ENCODE measurements around the gene SOX8.

DNA sequence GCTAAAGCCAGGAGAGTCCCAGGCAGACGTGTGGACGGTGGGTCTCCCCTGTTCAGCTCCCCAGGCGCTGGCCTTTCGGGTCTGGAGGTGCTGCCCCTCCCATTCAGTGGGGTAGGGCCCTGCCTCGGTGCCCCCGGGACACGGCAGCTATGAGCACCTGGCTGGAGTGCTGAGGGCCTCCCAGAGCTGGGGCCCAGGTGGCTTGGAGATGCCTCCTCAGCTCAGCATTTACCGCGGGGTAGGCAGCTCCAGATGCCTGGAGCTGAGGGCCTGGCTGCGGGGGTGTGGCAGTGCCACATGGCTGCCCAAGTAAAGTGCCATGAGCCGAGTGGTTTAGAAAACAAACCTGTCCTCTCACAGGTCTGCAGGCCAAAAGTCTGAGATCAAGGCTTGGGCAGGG lies 19.5 kb downstream of the SOX8 start:
- TF ChIP-seq, protein P1, sequence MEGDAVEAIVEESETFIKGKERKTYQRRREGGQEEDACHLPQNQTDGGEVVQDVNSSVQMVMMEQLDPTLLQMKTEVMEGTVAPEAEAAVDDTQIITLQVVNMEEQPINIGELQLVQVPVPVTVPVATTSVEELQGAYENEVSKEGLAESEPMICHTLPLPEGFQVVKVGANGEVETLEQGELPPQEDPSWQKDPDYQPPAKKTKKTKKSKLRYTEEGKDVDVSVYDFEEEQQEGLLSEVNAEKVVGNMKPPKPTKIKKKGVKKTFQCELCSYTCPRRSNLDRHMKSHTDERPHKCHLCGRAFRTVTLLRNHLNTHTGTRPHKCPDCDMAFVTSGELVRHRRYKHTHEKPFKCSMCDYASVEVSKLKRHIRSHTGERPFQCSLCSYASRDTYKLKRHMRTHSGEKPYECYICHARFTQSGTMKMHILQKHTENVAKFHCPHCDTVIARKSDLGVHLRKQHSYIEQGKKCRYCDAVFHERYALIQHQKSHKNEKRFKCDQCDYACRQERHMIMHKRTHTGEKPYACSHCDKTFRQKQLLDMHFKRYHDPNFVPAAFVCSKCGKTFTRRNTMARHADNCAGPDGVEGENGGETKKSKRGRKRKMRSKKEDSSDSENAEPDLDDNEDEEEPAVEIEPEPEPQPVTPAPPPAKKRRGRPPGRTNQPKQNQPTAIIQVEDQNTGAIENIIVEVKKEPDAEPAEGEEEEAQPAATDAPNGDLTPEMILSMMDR (IDR thresholded peaks at IDR 0.05 in 2 of 3, conservative IDR thresholded peaks at IDR 0.05 in 1 of 3; ENCODE audit: control insufficient read depth in 2 of 3, extremely low read depth in 1 of 3, insufficient read depth in 1 of 3, low read depth in 3 of 3, low read length in 3 of 3): no peak
- no peak for TF ChIP-seq POLR2A (IDR thresholded peaks at IDR 0.05; ENCODE audit: low read depth, low read length)

Measured in GM12878 (cell line).